Small intestine (tissue), 7 donors: Measurements from ENCODE around the gene CMSS1. TPM values are rescaled to one million over a fixed set of nuclear protein-coding genes. Genes with fewer than 3 reads are reported as not detected.
A peak's percentile ranks its signal among the peaks of the same experiment; 100 is the strongest.

Experiments
- DNase-seq, 2 donors: peaks; one replicate each; pipeline versions ENCODE4 v3.0.0 to v3.0.0-alpha.2; 2013
- FAIRE-seq: peaks from 2 replicates; lab custom pipeline; 2012; peaks lifted over from hg19 to GRCh38; lab: Jason Lieb, UNC
- H3K27ac ChIP-seq, 3 donors: one replicate each; pipeline ENCODE4 v1.5.1; 2013; ENCODE audit warnings: low read length in 2 of 3, mild to moderate bottlenecking in 2 of 3, control low read depth in 1 of 3, inconsistent platforms in 1 of 3, low read depth in 1 of 3, moderate library complexity in 1 of 3
- H3K27me3 ChIP-seq, 3 donors: one replicate each; pipeline ENCODE4 v1.6.1; 2013; ENCODE audit warnings: low read length in 3 of 3, inconsistent platforms in 1 of 3; ENCODE audit not compliant: control insufficient read depth in 3 of 3, insufficient read depth in 3 of 3
- H3K36me3 ChIP-seq, 3 donors: one replicate each; pipeline ENCODE4 v1.6.1; 2013; ENCODE audit warnings: low read length in 3 of 3, inconsistent platforms in 1 of 3, low read depth in 1 of 3, mild to moderate bottlenecking in 1 of 3, moderate library complexity in 1 of 3; ENCODE audit not compliant: control insufficient read depth in 3 of 3, insufficient read depth in 2 of 3
- H3K4me1 ChIP-seq, 3 donors: one replicate each; pipeline ENCODE4 v1.6.1; 2013; ENCODE audit warnings: low read length in 2 of 3, inconsistent platforms in 1 of 3, low read depth in 1 of 3, mild to moderate bottlenecking in 1 of 3, moderate library complexity in 1 of 3; ENCODE audit not compliant: control insufficient read depth in 3 of 3, insufficient read depth in 2 of 3
- H3K4me3 ChIP-seq, 3 donors: one replicate each; pipeline ENCODE4 v1.5.1; 2013; ENCODE audit warnings: low read length in 3 of 3, control low read depth in 1 of 3, inconsistent platforms in 1 of 3, low read depth in 1 of 3, mild to moderate bottlenecking in 1 of 3, moderate library complexity in 1 of 3
- H3K9me3 ChIP-seq, 2 donors: one replicate each; pipeline ENCODE4 v1.6.1; 2013; ENCODE audit warnings: low read depth in 1 of 2, low read length in 1 of 2; ENCODE audit not compliant: control insufficient read depth in 2 of 2, insufficient read depth in 1 of 2
- WGBS, 3 donors: extraction: QIAGEN DNeasy Blood & Tissue Kit; methylation state at CpG; one replicate each; pipeline ENCODE4 v1.1.7; 2013; 5-methylcytosine and 5-hydroxymethylcytosine counted together
- polyA plus RNA-seq, 4 donors: library from polyadenylated mRNA; stranded (reverse) in 3 of 4; unstranded in 1 of 4; fragments of 200-250 nt in 3 of 4; fragments of 120-200 nt in 1 of 4; gene quantifications; one replicate each; pipeline versions ENCODE4 v1.2.1 to v1.2.3, GENCODE V29; 2013
- donor health status: healthy with polysubstance abuse.
- donor health status: control.
- donor health status: control.
- donor health status: Bipolar disorder and iron deficiency.
- donor health status: healthy.

The CMSS1 gene
- polyA plus RNA-seq, 4 donors, result 1.6 to 24.0 (median 10.4) TPM

DNA sequence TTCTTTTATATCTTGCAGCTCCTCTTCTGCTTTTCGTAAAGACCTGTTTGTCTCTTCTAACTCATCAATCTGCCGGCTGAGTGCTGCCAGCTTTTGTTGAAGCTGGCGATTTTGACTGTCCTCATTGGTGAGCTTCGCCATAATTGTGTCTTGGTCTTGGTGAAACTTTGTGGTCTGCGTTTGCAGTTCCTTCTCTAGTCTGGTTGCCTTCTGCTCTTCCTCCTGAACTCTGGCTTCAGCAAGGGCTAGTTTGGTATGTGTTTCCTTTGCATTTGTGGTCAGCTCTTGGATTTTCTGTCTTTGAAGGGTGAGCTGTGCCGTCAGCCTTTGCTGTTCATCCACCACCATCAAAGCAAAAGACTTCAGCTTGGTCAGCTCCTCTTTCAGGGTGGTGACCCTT, 32.9 kb downstream of the CMSS1 start:
- Histone ChIP-seq H3K27me3 (no peaks in the 10 kb centered on the region), H3K9me3 (peaks cover 1 to 14% of the 10 kb centered on the region in 2 donors), H3K36me3 (peaks cover 2 to 9% (median 6%) of the 10 kb centered on the region in 3 donors), H3K4me1 (peaks cover 0 to 9% (median 5%) of the 10 kb centered on the region in 3 donors), H3K27ac (no peak overlapping the region), H3K4me3 (no peak overlapping the region)
- FAIRE-seq, result no peak
- WGBS, 3 donors, result 84 to 91% (median 87%) methylated on average over 6 of the region's 6 CpGs
- DNase-seq, result no peak

DNA sequence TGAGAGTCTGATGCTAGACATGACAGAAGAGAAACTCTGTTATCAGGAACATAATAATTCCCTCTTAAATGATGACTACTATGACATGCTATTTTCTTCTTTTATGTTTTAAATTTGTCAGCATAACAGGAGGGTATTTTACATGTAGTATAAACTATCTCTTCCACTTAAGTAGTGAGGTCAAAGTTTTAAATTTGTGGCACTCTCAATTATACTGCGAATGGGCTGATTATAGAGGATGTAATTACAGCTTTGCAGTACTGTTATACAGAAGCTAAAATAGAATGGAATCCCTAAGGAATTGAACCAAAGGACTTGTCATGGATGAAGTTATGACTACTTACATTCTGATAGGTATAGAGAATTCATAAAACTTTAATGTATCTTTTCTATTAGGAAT, 34.3 kb downstream of the CMSS1 start:
- peaks cover 2 to 11% (median 6%) of the 10 kb centered on the region in 3 donors for H3K36me3 ChIP-seq
- no peak overlapping the region for H3K4me3 ChIP-seq
- peaks cover 1 to 14% of the 10 kb centered on the region in 2 donors for H3K9me3 ChIP-seq
- H3K27me3 ChIP-seq, result no peaks in the 10 kb centered on the region
- H3K4me1 ChIP-seq, result peaks cover 0 to 8% (median 7%) of the 10 kb centered on the region in 3 donors
- no peak for DNase-seq
- 73 to 89% (median 80%) methylated on average over 1 of the region's 1 CpG for WGBS, 3 donors
- no peak overlapping the region for H3K27ac ChIP-seq
- FAIRE-seq, result no peak

DNA sequence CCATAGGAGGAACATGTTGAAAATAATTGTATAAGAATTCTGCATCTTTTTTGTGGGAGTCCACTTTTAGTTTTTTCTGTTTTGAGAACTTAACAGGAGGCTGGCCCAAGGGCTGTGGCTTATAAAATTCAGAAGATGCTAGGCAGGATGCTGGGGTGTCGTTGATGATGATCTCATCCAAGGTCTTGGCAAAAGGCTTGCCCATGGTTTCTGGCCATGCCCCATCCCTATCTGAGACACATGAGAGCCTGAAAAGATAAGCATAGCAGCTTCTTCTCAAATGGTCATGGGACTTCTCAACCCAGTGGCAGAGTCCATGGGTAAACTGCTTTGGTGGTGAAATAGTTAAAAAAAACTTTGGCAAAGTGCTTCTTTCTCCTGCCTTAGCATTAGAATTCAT, 35.2 kb downstream of the CMSS1 start:
- Histone ChIP-seq H3K4me1 (peaks cover 0 to 8% (median 7%) of the 10 kb centered on the region in 3 donors), H3K36me3 (peaks cover 2 to 11% (median 6%) of the 10 kb centered on the region in 3 donors), H3K27me3 (no peaks in the 10 kb centered on the region), H3K27ac (no peak overlapping the region), H3K4me3 (no peak overlapping the region), H3K9me3 (peaks cover 1 to 14% of the 10 kb centered on the region in 2 donors)
- FAIRE-seq, result no peak
- DNase-seq, result no peak
- WGBS, 3 donors, result 73 to 96% (median 88%) methylated on average over 1 of the region's 1 CpG

DNA sequence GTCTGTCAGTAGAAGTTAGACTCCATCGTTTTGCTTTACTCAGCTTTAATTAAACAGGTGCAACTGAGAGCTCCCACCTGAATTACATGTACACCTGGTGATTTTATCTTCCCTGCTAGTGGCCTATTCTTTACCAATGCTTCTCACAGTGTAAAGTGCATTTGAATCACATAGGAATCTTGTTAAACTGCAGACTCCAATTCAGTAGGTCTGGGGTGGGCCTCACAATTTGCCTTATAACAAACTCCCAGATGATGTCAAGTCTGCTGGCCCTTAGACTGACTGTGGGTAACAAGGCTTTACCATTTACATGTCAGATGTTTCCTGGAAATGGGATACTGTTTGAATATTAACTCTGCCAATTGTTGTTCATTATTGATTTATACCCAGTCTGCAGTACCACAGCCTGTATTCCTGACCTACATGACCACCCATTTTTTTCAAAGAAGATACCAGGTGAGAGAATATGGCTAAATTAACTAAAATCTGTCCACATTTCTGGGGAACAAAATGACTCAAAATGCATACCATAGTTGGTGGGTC, 37.2 kb downstream of the CMSS1 start:
- DNase-seq (no peak), FAIRE-seq (no peak)
- Histone ChIP-seq H3K27ac (no peak overlapping the region), H3K4me3 (no peak overlapping the region), H3K4me1 (peaks cover 0 to 8% (median 8%) of the 10 kb centered on the region in 3 donors), H3K9me3 (peaks cover 1 to 3% of the 10 kb centered on the region in 2 donors), H3K27me3 (no peaks in the 10 kb centered on the region), H3K36me3 (peaks cover 2 to 7% (median 6%) of the 10 kb centered on the region in 3 donors)
- 28 to 43% (median 29%) methylated on average over 1 of the region's 1 CpG for WGBS, 3 donors

DNA sequence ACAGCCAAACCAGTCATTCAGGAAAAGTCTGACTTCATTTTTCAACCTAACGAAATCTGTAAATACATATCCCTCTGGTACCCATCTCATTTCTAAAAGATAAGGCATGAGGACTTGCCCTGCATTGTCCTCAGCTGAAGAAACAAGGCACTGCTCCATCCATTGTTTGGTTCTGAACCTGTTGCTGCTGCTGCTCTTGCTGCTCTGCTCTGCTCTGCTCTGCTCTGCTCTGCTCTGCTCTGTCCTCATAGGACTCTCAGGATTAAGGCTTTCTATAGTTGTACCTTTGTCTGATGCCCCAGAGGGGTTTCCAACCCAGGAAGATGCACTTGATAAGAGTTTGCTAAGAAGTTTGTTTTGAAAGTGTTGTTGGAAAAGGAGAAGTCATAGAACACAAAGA, 38.2 kb downstream of the CMSS1 start:
- Histone ChIP-seq H3K36me3 (peaks cover 2% of the 10 kb centered on the region in 3 donors), H3K4me1 (peaks cover 0 to 15% (median 11%) of the 10 kb centered on the region in 3 donors), H3K27ac (peak overlapping the region in 1 of 3 donors; percentile 54), H3K27me3 (no peaks in the 10 kb centered on the region), H3K4me3 (no peak overlapping the region), H3K9me3 (no peaks in the 10 kb centered on the region)
- FAIRE-seq, result no peak
- WGBS, 3 donors, result 76 to 97% (median 85%) methylated on average over 1 of the region's 1 CpG
- DNase-seq, result no peak

DNA sequence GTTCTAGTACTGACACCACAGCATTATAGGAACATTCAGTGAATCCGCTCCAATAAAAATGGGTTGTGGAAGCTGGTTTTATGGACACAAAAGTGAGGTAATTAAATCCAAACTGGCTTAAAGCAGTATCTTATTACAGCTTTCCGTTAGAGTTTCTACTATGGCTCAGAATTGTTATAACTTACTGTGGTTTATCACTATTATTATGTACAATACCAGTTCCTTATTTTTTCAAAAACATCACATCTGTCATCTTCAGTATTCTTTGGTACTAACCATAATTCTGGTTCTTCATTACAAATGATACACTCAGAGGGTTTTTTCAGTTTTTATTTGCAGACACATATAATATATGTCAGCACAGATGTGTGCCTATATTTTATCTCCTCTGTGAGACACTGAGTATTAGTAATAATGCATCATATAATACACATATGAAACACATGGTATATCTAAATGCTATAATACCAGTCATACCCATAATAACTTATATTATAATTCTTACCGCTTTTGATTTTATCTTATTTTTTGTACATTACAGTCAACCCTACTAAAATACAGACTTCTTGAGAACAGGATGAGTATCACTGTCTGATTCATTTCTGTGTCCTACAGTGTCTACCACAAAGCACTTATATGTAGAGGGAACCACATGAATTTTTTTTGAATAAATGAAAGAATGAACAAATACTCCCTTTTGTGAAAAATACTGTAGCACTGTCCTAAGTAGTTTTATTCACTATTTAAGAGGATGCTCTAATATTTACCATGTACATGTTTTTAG, 39.0 kb downstream of the CMSS1 start:
- H3K36me3 ChIP-seq, result peaks cover 1 to 8% (median 2%) of the 10 kb centered on the region in 3 donors
- H3K27ac ChIP-seq, result no peak overlapping the region
- no peak for DNase-seq
- no peaks in the 10 kb centered on the region for H3K9me3 ChIP-seq
- no peaks in the 10 kb centered on the region for H3K27me3 ChIP-seq
- H3K4me1 ChIP-seq, result peaks cover 0 to 15% (median 11%) of the 10 kb centered on the region in 3 donors
- 83 to 87% (median 86%) methylated on average over 3 of the region's 3 CpGs for WGBS, 3 donors
- no peak overlapping the region for H3K4me3 ChIP-seq
- FAIRE-seq, result no peak

DNA sequence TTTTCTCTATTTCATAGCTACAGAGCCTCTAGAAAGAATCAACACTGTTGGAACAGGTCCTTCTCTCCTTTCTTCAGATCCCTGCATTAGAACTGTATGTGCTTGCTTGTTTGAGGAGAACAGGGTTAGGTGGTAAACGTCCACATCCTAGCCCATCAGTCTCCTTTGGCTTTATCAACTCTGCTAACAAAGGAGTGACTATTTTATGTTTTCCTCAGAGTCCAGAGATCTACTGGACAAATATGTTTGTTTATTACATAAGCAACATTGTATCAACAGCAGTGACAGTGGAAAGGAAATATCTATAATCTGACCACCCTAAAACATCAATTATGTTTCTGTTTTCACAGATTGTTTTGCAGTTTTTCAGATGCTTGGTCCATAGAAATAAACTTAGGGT, 39.6 kb downstream of the CMSS1 start:
- 44 to 70% (median 46%) methylated on average over 1 of the region's 1 CpG for WGBS, 3 donors
- FAIRE-seq (no peak), DNase-seq (no peak)
- Histone ChIP-seq H3K27me3 (no peaks in the 10 kb centered on the region), H3K9me3 (no peaks in the 10 kb centered on the region), H3K27ac (no peak overlapping the region), H3K4me1 (peaks cover 0 to 15% (median 11%) of the 10 kb centered on the region in 3 donors), H3K4me3 (no peak overlapping the region), H3K36me3 (peaks cover 2 to 9% (median 2%) of the 10 kb centered on the region in 3 donors)

DNA sequence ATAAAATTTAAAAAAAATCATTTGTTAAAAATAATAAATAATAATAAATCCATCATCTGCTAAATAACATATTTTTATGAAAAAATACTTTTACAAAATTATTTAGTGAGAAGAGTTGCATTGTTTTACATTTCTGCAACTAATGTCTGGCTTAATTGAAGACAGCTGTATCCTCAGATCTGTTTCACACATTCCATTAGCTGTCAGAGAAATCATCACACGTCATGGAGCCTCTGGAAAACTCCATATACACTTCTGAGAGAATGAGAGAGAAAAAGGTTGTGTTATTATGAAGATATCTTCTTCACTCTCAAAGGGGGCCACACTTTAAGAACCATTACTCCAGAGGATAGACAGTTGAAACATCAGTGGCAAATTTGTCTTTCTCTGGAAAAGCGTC, 40.8 kb downstream of the CMSS1 start:
- FAIRE-seq (no peak), DNase-seq (no peak)
- Histone ChIP-seq H3K4me3 (no peak overlapping the region), H3K27ac (no peak overlapping the region), H3K4me1 (peaks cover 0 to 15% (median 11%) of the 10 kb centered on the region in 3 donors), H3K27me3 (no peaks in the 10 kb centered on the region), H3K9me3 (no peaks in the 10 kb centered on the region), H3K36me3 (peaks cover 2 to 14% (median 2%) of the 10 kb centered on the region in 3 donors)
- 78 to 93% (median 84%) methylated on average over 2 of the region's 2 CpGs for WGBS, 3 donors
